ENCODE data around the gene MST1. TPM values are rescaled to one million over a fixed set of nuclear protein-coding genes. Genes with fewer than 3 reads are reported as not detected.

The MST1 gene
- 12.5 and 13.1 TPM in 2 replicates for total RNA-seq (2014; rRNA removed; shearing (Covaris generic))
- 24.2 and 26.2 TPM in 2 replicates for total RNA-seq (2022)
- percentile 38 among the genes with signal in this experiment for Bru-seq, nascent RNA
- percentile 40 among the genes with signal in this experiment for BruChase-seq, experiment 1, labeled RNA remaining after a 6-hour chase
- percentile 33 among the genes with signal in this experiment for BruChase-seq, experiment 2, labeled RNA remaining after a 2-hour chase
- long read RNA-seq, partial matches to known transcripts = 2 of 6 reads
- long read RNA-seq, other reads (novel, unspliced or antisense) = 4 of 6 reads

GRCh38 chr3:49689046-49689907, at the start of gene MST1, which contains the start of gene RNF123:
Gene MST1, minus strand, starts transcription at chr3:49689474. Its CDS starts 783 bp downstream, at chr3:49688691.
Gene RNF123, plus strand, starts transcription at chr3:49689557. Its CDS starts 1,609 bp downstream, at chr3:49691166.
- H3K9me3 ChIP-seq (ENCODE audit: low read length) = no peaks in the 10 kb centered on the region
- peaks cover 7% of the 10 kb centered on the region; the same call in 1 of the 2 replicates for H3K79me2 ChIP-seq (ENCODE audit: insufficient read depth, low read depth, low read length)
- ChIA-PET POLR2A (no interaction called here), CTCF (ENCODE audit: unreplicated experiment) (no interaction called here)
- peak; percentile 95 for DNase-seq (ENCODE audit: low spot score)
- peak within 1 kb of the TSS; percentile 93 for H3K4me2 ChIP-seq (ENCODE audit: low read length)
- H3K4me3 ChIP-seq (ENCODE audit: low read depth, low read length, poor library complexity, severe bottlenecking) = peak within 1 kb of the TSS; percentile 82
- intact Hi-C loops (cut with micrococcal nuclease; ENCODE audit: unreplicated experiment) = no loop called here
- no peaks in the 10 kb centered on the region for H4K20me1 ChIP-seq (ENCODE audit: insufficient read depth, low read length)
- peaks cover 11% of the 10 kb centered on the region for H3K4me1 ChIP-seq (ENCODE audit: insufficient read depth, low read length, poor library complexity, severe bottlenecking)
- H2AFZ ChIP-seq (ENCODE audit: low read length) = peak within 1 kb of the TSS; percentile 63
- no peaks in the 10 kb centered on the region for H3K9me2 ChIP-seq (ENCODE audit: insufficient read depth, low read length)
- H3K36me3 ChIP-seq (ENCODE audit: insufficient read depth, low read length) = no peaks in the 10 kb centered on the region
- TSS peak; percentile 94 for BruUV-seq (replicated peaks)
- peak within 1 kb of the TSS; percentile 22 for H3K27ac ChIP-seq (ENCODE audit: low read depth, low read length, poor library complexity, severe bottlenecking)
- TF ChIP-seq CTCF (conservative IDR thresholded peaks at IDR 0.05; ENCODE audit: low read length) = peak; percentile 60
- no peak for TF ChIP-seq EZH2phosphoT487 (IDR thresholded peaks at IDR 0.05; ENCODE audit: borderline replicate concordance, low read depth, low read length)

GRCh38 chr3:49738067-49738713, 48.9 kb upstream of the MST1 start:
- POLR2A ChIA-PET = no interaction called here
- no peak overlapping the region for H3K4me3 ChIP-seq (ENCODE audit: low read depth, low read length, poor library complexity, severe bottlenecking)
- peaks cover 46% of the 10 kb centered on the region for H3K36me3 ChIP-seq (ENCODE audit: insufficient read depth, low read length)
- no peaks in the 10 kb centered on the region for H3K4me1 ChIP-seq (ENCODE audit: insufficient read depth, low read length, poor library complexity, severe bottlenecking)
- no peak overlapping the region for H3K27ac ChIP-seq (ENCODE audit: low read depth, low read length, poor library complexity, severe bottlenecking)
- CTCF ChIA-PET (ENCODE audit: unreplicated experiment) = no interaction called here
- no peaks in the 10 kb centered on the region for H3K9me3 ChIP-seq (ENCODE audit: low read length)
- TF ChIP-seq CTCF (conservative IDR thresholded peaks at IDR 0.05; ENCODE audit: low read length) (no peak), EZH2phosphoT487 (IDR thresholded peaks at IDR 0.05; ENCODE audit: borderline replicate concordance, low read depth, low read length) (no peak)
- H3K79me2 ChIP-seq (ENCODE audit: insufficient read depth, low read depth, low read length) = no peaks in the 10 kb centered on the region
- no peak for DNase-seq (ENCODE audit: low spot score)
- BruUV-seq (replicated peaks) = no TSS peak
- H4K20me1 ChIP-seq (ENCODE audit: insufficient read depth, low read length) = no peaks in the 10 kb centered on the region
- no peaks in the 10 kb centered on the region for H3K9me2 ChIP-seq (ENCODE audit: insufficient read depth, low read length)
- H2AFZ ChIP-seq (ENCODE audit: low read length) = no peak overlapping the region
- no peak overlapping the region for H3K4me2 ChIP-seq (ENCODE audit: low read length)
- intact Hi-C loops (cut with micrococcal nuclease; ENCODE audit: unreplicated experiment) = no loop called here

All from OCI-LY7 (cell line).